ENCODE data around the gene CCNT2. TPM values are rescaled to one million over a fixed set of nuclear protein-coding genes. Genes with fewer than 3 reads are reported as not detected.

Gene CCNT2
- total RNA-seq, 1 experiment from 2014 or later: 41.7 TPM

DNA sequence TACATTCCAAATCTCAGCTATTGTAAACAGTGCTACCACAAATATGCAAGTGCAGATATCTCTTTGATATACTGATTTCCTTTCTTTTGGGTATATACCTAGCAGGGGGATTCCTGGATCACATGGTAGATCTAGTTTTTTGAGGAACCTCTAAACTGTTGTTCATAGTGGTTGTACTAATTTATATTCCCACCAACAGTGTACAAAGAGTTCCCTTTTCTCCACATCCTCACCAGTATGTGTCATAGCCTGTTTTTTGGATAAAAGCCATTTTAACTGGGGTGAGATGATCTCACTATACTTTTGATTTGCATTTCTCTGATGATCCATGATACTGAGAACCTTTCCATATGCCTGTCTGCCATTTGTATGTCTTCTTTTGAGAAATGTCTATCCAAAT is 6.3 kb upstream of the CCNT2 start:
- intact Hi-C loops (cut with micrococcal nuclease; ENCODE audit: unreplicated experiment): no loop called here
- ChIA-PET POLR2A (ENCODE audit: low non-redundant PET) (no interaction called here), CTCF (no interaction called here)
- Histone ChIP-seq H3K27me3 (replicated peaks; ENCODE audit: insufficient read depth, low read depth, low read length, poor library complexity) (no peaks in the 10 kb centered on the region), H3K4me1 (ENCODE audit: insufficient read depth, low read length, poor library complexity, severe bottlenecking) (peaks cover 3% of the 10 kb centered on the region), H3K36me3 (ENCODE audit: insufficient read depth, low read length, poor library complexity, severe bottlenecking) (no peaks in the 10 kb centered on the region), H3K9me3 (ENCODE audit: low read depth, low read length, poor library complexity, severe bottlenecking) (peaks cover 4% of the 10 kb centered on the region), H3K27ac (ENCODE audit: low read depth, low read length, poor library complexity, severe bottlenecking) (no peak overlapping the region), H3K4me3 (ENCODE audit: low read depth, low read length, poor library complexity, severe bottlenecking) (no peak overlapping the region)
- peak; percentile 12 for DNase-seq (ENCODE audit: low spot score)
- no TSS peak for BruUV-seq (replicated peaks)
- no peak for TF ChIP-seq EZH2 (IDR thresholded peaks at IDR 0.05; ENCODE audit: borderline replicate concordance, low read depth, low read length, poor library complexity, severe bottlenecking)
- TF ChIP-seq, protein P1, sequence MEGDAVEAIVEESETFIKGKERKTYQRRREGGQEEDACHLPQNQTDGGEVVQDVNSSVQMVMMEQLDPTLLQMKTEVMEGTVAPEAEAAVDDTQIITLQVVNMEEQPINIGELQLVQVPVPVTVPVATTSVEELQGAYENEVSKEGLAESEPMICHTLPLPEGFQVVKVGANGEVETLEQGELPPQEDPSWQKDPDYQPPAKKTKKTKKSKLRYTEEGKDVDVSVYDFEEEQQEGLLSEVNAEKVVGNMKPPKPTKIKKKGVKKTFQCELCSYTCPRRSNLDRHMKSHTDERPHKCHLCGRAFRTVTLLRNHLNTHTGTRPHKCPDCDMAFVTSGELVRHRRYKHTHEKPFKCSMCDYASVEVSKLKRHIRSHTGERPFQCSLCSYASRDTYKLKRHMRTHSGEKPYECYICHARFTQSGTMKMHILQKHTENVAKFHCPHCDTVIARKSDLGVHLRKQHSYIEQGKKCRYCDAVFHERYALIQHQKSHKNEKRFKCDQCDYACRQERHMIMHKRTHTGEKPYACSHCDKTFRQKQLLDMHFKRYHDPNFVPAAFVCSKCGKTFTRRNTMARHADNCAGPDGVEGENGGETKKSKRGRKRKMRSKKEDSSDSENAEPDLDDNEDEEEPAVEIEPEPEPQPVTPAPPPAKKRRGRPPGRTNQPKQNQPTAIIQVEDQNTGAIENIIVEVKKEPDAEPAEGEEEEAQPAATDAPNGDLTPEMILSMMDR (conservative IDR thresholded peaks at IDR 0.05; ENCODE audit: low read depth, low read length): no peak

DNA sequence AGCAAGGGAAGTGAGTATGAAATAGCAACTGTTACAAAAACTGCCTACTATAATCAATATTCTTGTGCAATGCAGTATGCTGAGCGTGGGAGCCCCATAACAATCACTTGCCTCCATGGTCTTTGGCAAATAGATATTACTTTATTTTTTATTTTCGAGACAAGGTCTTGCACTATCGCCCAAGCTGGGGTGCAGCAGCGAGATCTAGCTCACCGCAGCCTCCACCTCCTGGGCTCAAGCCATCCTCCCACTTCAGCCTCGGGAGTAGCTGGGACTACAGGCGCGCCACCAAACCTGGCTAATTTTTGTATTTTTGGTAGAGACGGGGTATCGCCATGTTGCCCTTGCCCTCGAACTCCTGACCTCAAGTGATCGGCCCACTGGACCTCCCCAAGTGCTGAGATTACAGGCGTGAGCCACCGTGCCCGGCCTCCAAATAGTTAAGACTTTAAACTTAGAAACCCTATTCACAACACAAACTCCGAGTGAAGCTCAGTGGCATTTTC is 1.2 kb upstream of the CCNT2 start:
- Histone ChIP-seq H3K36me3 (ENCODE audit: insufficient read depth, low read length, poor library complexity, severe bottlenecking) (no peaks in the 10 kb centered on the region), H3K4me3 (ENCODE audit: low read depth, low read length, poor library complexity, severe bottlenecking) (peak overlapping the region; percentile 99), H3K27ac (ENCODE audit: low read depth, low read length, poor library complexity, severe bottlenecking) (peak overlapping the region; percentile 98), H3K4me1 (ENCODE audit: insufficient read depth, low read length, poor library complexity, severe bottlenecking) (peaks cover 23% of the 10 kb centered on the region), H3K27me3 (replicated peaks; ENCODE audit: insufficient read depth, low read depth, low read length, poor library complexity) (no peaks in the 10 kb centered on the region), H3K9me3 (ENCODE audit: low read depth, low read length, poor library complexity, severe bottlenecking) (peaks cover 4% of the 10 kb centered on the region)
- peak; percentile 3 for DNase-seq (ENCODE audit: low spot score)
- no TSS peak for BruUV-seq (replicated peaks)
- ChIA-PET CTCF (no interaction called here), POLR2A (ENCODE audit: low non-redundant PET) (interaction anchor here (0.5 kb wide), 1 partner anchor 677 kb away, joined by 3 read pairs; no protein-coding TSS in a partner anchor)
- intact Hi-C loops (cut with micrococcal nuclease; ENCODE audit: unreplicated experiment): no loop called here
- no peak for TF ChIP-seq EZH2 (IDR thresholded peaks at IDR 0.05; ENCODE audit: borderline replicate concordance, low read depth, low read length, poor library complexity, severe bottlenecking)
- TF ChIP-seq, protein P1 (conservative IDR thresholded peaks at IDR 0.05; ENCODE audit: low read depth, low read length): no peak

DNA sequence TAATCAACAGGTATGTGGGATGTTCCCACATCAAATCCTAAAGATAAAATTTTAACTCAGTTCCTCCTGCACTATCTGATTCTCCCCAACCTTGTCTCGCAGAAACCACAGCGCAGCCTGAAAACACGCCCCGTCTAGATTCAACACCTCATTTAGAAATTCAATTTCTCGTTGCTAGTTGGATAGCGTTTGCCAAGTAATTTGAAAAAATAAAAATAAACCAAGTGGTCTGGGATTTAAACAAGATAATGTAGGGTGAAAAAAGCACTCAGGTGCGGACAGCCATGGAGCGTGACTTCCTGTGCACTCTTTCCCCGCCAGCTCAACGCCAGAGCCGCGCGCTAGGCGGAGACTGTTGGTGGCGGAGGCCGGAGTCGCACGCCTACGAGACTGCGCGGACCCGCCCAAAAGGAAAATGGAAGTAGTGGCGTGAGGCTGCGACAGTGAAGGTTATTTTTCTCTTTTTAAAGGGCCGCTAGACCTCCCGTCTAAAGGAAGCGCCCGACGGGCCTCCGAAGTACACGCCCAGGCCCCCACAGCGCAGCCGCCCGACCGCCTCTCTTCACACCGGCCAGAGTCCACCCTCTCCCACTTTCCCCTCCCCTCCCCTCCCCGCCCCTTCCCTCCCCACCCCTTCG is 615 bp upstream of the CCNT2 start:
- Histone ChIP-seq H3K27ac (ENCODE audit: low read depth, low read length, poor library complexity, severe bottlenecking) (peak overlapping the region; percentile 98), H3K4me1 (ENCODE audit: insufficient read depth, low read length, poor library complexity, severe bottlenecking) (peaks cover 23% of the 10 kb centered on the region), H3K36me3 (ENCODE audit: insufficient read depth, low read length, poor library complexity, severe bottlenecking) (no peaks in the 10 kb centered on the region), H3K27me3 (replicated peaks; ENCODE audit: insufficient read depth, low read depth, low read length, poor library complexity) (no peaks in the 10 kb centered on the region), H3K9me3 (ENCODE audit: low read depth, low read length, poor library complexity, severe bottlenecking) (peaks cover 4% of the 10 kb centered on the region), H3K4me3 (ENCODE audit: low read depth, low read length, poor library complexity, severe bottlenecking) (peak overlapping the region; percentile 99)
- no peak for DNase-seq (ENCODE audit: low spot score)
- TF ChIP-seq, protein P1 (conservative IDR thresholded peaks at IDR 0.05; ENCODE audit: low read depth, low read length): peak; percentile 35
- TF ChIP-seq EZH2 (IDR thresholded peaks at IDR 0.05; ENCODE audit: borderline replicate concordance, low read depth, low read length, poor library complexity, severe bottlenecking): no peak
- ChIA-PET POLR2A (ENCODE audit: low non-redundant PET) (interaction anchor here (0.5 to 0.9 kb wide), 2 partner anchors 10 to 677 kb away, joined by 3 read pairs; no protein-coding TSS in a partner anchor), CTCF (no interaction called here)
- intact Hi-C loops (cut with micrococcal nuclease; ENCODE audit: unreplicated experiment): no loop called here
- TSS peak; percentile 82 for BruUV-seq (replicated peaks)
